Skeletal muscle tissue (tissue), 4 donors: ENCODE measurements around the gene NOL9. TPM values are rescaled to one million over a fixed set of nuclear protein-coding genes. Genes with fewer than 3 reads are reported as not detected.

Source experiments
- H3K27ac ChIP-seq: one replicate; pipeline ENCODE4 v1.7.0; 2013; ENCODE audit warnings: mild to moderate bottlenecking, low read depth, low read length, inconsistent platforms
- H3K27me3 ChIP-seq, 3 donors: one replicate each; pipeline ENCODE4 v1.7.0; 2013; ENCODE audit warnings: low read length in 3 of 3; ENCODE audit not compliant: control insufficient read depth in 3 of 3, insufficient read depth in 3 of 3
- H3K36me3 ChIP-seq, 3 donors: one replicate each; pipeline ENCODE4 v1.7.0; 2013; ENCODE audit warnings: low read length in 3 of 3; ENCODE audit not compliant: control insufficient read depth in 3 of 3, insufficient read depth in 3 of 3
- H3K4me1 ChIP-seq, 3 donors: one replicate each; pipeline ENCODE4 v1.7.0; 2013; ENCODE audit warnings: low read length in 3 of 3, mild to moderate bottlenecking in 3 of 3; ENCODE audit not compliant: control insufficient read depth in 3 of 3, insufficient read depth in 3 of 3
- H3K4me3 ChIP-seq, 3 donors: one replicate each; pipeline ENCODE4 v1.7.0; 2013; ENCODE audit warnings: low read length in 3 of 3
- H3K9ac ChIP-seq, 3 donors: one replicate each; pipeline ENCODE4 v1.7.0; 2013; ENCODE audit warnings: low read length in 3 of 3, mild to moderate bottlenecking in 3 of 3, moderate library complexity in 2 of 3, low read depth in 1 of 3
- H3K9me3 ChIP-seq, 3 donors: one replicate each; pipeline ENCODE4 v1.7.0; 2013; ENCODE audit warnings: low read length in 3 of 3; ENCODE audit not compliant: control insufficient read depth in 3 of 3
- total RNA-seq: library from RNA; depleted of rRNA; stranded (reverse); fragments of >200 nt; gene quantifications from one replicate; pipeline ENCODE4 v1.2.3, GENCODE V29; 2014
- donor health status: Osteomylitis.

The NOL9 gene
- total RNA-seq, 1 donor from 2014 or later = 24.0 TPM

DNA sequence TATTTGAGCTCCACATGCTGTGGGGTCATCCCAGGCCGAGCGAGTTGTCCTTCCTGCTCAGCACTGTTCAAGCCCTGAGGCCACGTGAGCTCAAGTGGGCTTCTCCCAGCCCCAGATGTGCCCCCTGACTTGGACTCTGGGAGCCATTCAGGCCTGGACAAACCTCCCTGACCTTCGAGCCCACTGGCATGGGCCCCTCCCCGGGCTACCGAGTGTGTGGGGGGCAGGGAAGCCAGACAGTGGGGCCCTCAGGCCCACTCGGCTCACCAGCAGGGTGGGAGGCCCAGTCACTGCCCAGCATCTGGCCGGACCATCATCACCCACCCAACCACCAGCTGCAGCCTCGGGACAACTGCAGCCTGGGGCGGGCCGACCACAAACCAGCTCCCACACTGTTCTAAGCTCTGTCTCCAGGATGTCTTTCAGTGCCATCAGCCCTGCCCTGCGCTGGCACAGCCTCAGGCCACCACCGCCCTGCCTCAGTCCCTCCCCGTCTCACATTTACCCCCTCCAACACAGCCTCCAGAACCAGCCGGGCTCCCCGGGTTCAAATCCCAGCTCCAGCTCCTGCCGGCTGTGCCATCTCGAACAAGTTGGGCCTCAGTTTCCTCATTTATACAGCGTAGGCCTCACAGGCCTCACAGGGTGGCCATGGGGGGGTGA, 41.9 kb downstream of the NOL9 start:
- H3K27ac ChIP-seq = no peak overlapping the region
- H3K9me3 ChIP-seq = no peaks in the 10 kb centered on the region
- peaks cover 14 to 20% (median 14%) of the 10 kb centered on the region in 3 donors for H3K4me1 ChIP-seq
- H3K27me3 ChIP-seq = peaks cover 0 to 5% (median 4%) of the 10 kb centered on the region in 3 donors
- no peaks in the 10 kb centered on the region for H3K36me3 ChIP-seq
- no peak overlapping the region for H3K9ac ChIP-seq
- no peak overlapping the region for H3K4me3 ChIP-seq

DNA sequence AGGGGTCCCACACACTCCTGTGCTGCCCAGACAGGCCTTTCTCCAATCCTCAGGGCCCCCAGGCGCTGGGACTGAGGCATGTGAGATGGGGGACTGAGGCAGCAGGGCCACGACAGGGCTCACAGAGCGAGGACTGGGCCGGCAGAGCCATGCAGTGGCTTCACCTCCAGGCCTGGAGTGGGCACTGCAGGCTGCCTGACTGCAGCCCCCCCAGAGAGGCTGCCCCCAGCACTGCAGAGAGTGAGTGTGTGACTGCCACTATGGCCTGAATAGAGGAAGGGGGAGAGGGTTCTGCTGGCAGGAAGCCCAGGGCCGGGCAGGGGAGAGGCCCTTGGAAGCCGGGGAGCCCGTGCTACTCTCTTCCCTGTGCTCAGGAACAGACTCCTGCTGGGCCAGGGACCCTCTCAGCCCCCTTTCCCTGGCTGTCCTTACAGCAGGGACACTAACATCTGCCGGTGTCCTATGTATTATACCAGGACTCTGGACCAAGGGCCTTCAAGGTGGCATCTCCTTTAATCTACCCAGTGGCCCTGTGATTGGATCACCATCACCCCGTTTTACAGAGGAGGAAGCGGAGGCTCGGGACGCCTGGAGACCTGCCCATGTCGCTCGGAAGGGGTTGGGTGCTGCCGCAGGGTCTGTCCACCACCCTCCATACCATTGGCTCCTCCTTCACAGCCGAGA, 42.6 kb downstream of the NOL9 start:
- H3K9me3 ChIP-seq = no peaks in the 10 kb centered on the region
- H3K27ac ChIP-seq = no peak overlapping the region
- no peak overlapping the region for H3K4me3 ChIP-seq
- peaks cover 0 to 5% (median 4%) of the 10 kb centered on the region in 3 donors for H3K27me3 ChIP-seq
- peaks cover 14 to 20% (median 18%) of the 10 kb centered on the region in 3 donors for H3K4me1 ChIP-seq
- no peaks in the 10 kb centered on the region for H3K36me3 ChIP-seq
- H3K9ac ChIP-seq = no peak overlapping the region

DNA sequence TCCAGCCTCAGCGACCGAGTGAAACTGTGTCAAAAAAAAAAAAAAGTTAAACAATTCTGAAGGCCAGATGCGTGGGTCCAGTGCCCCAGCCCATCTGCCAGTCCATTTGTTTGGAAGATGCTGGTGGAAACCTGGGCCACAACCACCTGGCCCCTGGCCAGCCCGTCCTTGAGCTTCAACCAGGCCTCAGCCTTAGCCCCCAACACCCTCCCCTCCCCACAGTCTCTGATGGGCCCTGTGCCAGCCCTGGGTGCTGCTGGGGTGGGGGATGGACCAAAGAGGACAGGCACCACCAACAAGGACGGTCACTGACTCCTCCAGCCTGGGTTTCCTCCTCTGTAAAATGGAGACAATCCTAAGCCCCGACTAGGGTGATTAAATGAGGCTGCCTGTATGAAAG, 43.3 kb downstream of the NOL9 start:
- Histone ChIP-seq H3K9me3 (no peaks in the 10 kb centered on the region), H3K4me1 (peaks cover 14 to 20% (median 18%) of the 10 kb centered on the region in 3 donors), H3K9ac (no peak overlapping the region), H3K36me3 (no peaks in the 10 kb centered on the region), H3K4me3 (no peak overlapping the region), H3K27ac (no peak overlapping the region), H3K27me3 (peaks cover 0 to 5% (median 4%) of the 10 kb centered on the region in 3 donors)

DNA sequence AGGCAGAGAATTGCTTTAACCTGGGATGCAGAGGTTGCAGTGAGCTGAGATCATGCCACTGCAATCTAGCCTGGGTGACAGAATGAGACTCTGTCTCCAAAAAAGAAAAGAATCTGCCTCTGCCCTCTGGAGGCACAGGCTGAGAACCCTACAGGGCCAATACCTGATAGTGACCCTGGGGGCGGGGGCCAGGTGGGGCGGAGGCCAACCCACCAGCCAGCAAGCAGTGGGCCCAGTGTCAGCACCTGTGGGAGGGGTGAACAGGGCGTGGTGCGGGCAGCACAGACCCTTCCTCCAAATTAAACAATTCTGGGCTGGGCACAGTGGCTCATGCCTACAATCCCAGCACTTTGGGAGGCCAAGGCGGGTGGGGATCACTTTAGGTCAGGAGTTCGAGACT, 43.8 kb downstream of the NOL9 start:
- Histone ChIP-seq H3K27me3 (peaks cover 0 to 5% (median 4%) of the 10 kb centered on the region in 3 donors), H3K4me3 (no peak overlapping the region), H3K4me1 (peaks cover 14 to 20% (median 18%) of the 10 kb centered on the region in 3 donors), H3K9ac (no peak overlapping the region), H3K27ac (no peak overlapping the region), H3K9me3 (no peaks in the 10 kb centered on the region), H3K36me3 (no peaks in the 10 kb centered on the region)

DNA sequence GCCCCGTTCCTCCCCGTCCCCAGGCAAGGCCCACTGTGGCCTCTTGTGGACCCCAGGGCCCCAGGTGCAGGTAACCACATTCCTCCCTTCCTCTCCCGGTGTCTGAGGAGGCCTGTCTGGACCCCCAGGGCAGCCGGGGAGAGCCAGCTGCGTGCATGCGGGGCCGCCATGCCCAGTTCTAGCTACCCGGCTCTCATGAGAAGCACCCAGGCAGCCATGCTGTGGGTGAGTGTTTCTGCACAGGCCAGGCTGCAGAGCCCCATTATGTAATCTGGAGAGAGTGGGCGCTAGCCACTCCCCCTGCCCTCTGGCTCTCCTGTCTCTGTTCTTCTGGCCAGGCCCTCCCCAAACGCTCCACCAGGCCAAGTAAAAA, 44.4 kb downstream of the NOL9 start:
- H3K4me1 ChIP-seq = peaks cover 14 to 20% (median 18%) of the 10 kb centered on the region in 3 donors
- no peaks in the 10 kb centered on the region for H3K36me3 ChIP-seq
- H3K27ac ChIP-seq = no peak overlapping the region
- no peak overlapping the region for H3K9ac ChIP-seq
- no peaks in the 10 kb centered on the region for H3K9me3 ChIP-seq
- peaks cover 0 to 5% (median 4%) of the 10 kb centered on the region in 3 donors for H3K27me3 ChIP-seq
- no peak overlapping the region for H3K4me3 ChIP-seq

DNA sequence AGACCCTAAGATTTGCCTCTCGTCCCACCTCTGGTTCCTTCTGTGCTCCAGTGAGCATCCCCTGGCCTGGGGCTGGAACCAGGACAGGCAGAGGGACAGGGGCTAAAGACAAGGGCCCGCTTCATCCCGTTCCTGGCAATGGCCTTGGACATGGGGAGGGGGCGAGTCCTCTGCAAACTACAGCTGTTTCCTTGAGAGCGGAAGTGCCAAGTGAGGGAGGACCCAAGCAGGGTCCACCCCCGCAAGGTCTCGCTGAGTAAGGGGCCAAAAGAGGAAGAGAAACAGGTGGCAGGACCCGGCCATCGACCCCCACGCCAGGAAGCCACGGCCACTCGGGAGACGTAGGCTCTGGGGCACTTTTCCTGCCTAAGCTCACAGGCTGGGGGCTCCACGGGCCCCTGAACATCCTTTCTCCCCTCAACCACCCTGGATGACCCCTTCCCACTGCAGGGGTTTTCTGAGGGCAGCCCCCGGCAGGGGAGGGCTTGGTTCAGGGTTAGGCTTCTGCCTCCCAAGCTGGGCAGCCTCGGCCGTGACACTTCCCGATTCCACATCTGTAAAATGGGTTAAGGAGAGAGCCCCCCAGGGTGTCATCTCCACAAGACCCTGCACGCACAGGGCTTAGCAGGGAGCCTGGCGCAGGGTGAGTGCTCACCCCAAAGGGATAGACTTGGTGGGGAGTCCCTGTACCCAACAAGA, 44.9 kb downstream of the NOL9 start:
- Histone ChIP-seq H3K27me3 (peaks cover 0 to 5% (median 4%) of the 10 kb centered on the region in 3 donors), H3K4me3 (no peak overlapping the region), H3K9me3 (no peaks in the 10 kb centered on the region), H3K4me1 (peaks cover 14 to 20% (median 18%) of the 10 kb centered on the region in 3 donors), H3K9ac (no peak overlapping the region), H3K36me3 (no peaks in the 10 kb centered on the region), H3K27ac (no peak overlapping the region)

DNA sequence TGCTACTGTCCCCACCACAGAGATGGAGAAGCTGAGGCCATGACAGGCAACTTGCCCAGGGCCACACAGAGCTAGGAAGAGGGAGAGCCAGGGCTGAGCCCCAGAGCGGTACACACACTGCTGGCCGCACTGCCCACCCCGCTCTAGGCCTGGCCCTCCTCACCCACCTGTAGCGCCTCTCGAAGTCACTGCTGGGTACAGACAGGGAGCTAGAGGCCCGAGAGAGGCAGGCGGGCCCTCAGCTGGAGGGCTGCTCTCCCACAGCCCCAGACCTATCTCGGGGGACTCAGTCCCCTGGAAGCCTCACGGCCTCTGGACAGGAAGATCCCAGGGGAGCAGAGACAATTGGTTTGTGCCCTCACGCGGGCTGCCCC, 45.5 kb downstream of the NOL9 start:
- Histone ChIP-seq H3K9ac (peak overlapping the region in 1 of 3 donors; percentile 33), H3K4me1 (peaks cover 14 to 20% (median 18%) of the 10 kb centered on the region in 3 donors), H3K9me3 (no peaks in the 10 kb centered on the region), H3K36me3 (no peaks in the 10 kb centered on the region), H3K4me3 (no peak overlapping the region), H3K27ac (no peak overlapping the region), H3K27me3 (peaks cover 0 to 5% (median 4%) of the 10 kb centered on the region in 3 donors)

DNA sequence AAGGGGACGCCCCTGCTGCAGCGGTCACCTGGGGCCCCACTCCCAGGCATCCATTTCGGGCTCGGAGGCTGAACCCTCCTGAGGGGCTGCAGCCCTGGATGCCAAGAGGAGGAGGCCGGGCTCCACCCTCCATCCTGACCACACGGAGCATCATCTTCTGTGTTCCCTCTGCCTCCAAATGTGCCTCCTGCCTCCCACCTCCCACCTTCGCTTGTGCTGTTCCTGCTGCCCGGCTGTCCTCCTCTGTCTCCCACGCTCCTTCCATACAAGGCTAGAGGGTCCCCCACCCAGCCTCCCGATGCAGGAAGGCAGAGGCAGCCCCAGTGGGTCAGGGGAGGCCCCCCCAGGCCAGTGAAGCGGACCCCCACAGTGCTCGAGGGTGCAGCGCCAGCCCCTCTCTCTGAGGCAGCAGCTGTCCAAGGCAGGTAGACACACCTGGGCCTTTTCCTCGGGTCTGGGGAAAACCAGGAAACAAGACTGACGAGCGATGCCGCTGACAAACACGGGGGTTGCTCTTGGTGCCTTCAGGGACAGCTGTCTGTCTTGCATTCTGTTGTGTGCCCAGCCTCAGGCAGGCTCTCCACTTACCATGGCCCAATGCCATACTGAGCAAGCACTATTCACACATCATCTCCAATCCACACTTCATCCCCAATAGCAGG, 46.0 kb downstream of the NOL9 start:
- Histone ChIP-seq H3K4me1 (peaks cover 14 to 18% (median 15%) of the 10 kb centered on the region in 3 donors), H3K4me3 (no peak overlapping the region), H3K36me3 (no peaks in the 10 kb centered on the region), H3K9me3 (no peaks in the 10 kb centered on the region), H3K27ac (no peak overlapping the region), H3K9ac (peak overlapping the region in 1 of 3 donors; percentile 33), H3K27me3 (peaks cover 0 to 5% (median 4%) of the 10 kb centered on the region in 3 donors)

DNA sequence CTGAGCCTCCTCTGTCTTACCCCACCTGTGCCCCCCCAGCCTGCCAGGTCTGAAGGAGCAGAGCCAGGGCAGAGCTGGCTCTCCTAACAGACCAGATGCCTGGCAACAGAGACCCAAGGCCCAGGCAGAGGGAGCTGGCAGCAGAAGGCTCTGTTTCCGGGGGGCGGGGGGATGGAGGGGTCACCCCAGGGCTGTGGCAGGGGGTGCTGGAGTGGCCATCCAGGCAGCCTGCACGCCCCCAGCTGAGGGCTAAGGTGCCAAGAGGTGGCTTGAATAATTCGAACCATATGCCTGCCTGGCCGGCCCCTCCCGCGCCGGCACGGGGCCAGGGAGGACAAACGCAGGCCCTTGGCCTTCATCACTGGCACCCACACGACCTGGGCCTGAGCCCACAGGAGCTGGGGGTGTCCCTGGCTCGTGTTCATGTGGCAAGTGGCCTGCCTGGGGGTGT, 46.8 kb downstream of the NOL9 start:
- peaks cover 14 to 16% (median 15%) of the 10 kb centered on the region in 3 donors for H3K4me1 ChIP-seq
- no peaks in the 10 kb centered on the region for H3K36me3 ChIP-seq
- peaks cover 0 to 5% (median 4%) of the 10 kb centered on the region in 3 donors for H3K27me3 ChIP-seq
- peak overlapping the region in 1 of 3 donors; percentile 25 for H3K9ac ChIP-seq
- no peaks in the 10 kb centered on the region for H3K9me3 ChIP-seq
- no peak overlapping the region for H3K27ac ChIP-seq
- H3K4me3 ChIP-seq = no peak overlapping the region
